Stomach smooth muscle (tissue), 2 donors: Measurements from ENCODE around the gene GLRX3.

Source experiments
- H3K27ac ChIP-seq: one replicate; pipeline ENCODE4 v1.7.0; 2013; ENCODE audit warnings: mild to moderate bottlenecking, low read length, inconsistent platforms
- H3K27me3 ChIP-seq, 2 donors: one replicate each; pipeline ENCODE4 v1.7.0; 2013; ENCODE audit warnings: low read length in 2 of 2; ENCODE audit not compliant: insufficient read depth in 2 of 2, control insufficient read depth in 1 of 2
- H3K36me3 ChIP-seq, 2 donors: one replicate each; pipeline ENCODE4 v1.7.0; 2013; ENCODE audit warnings: low read length in 2 of 2; ENCODE audit not compliant: control insufficient read depth in 2 of 2, insufficient read depth in 2 of 2
- H3K4me1 ChIP-seq: one replicate; pipeline ENCODE4 v1.7.0; 2013; ENCODE audit warnings: low read length; ENCODE audit not compliant: control insufficient read depth, insufficient read depth
- H3K4me3 ChIP-seq, 2 donors: one replicate each; pipeline ENCODE4 v1.7.0; 2013; ENCODE audit warnings: low read length in 2 of 2
- H3K9ac ChIP-seq, 2 donors: one replicate each; pipeline ENCODE4 v1.7.0; 2013; ENCODE audit warnings: low read length in 2 of 2, mild to moderate bottlenecking in 1 of 2
- H3K9me3 ChIP-seq, 2 donors: one replicate each; pipeline ENCODE4 v1.7.0; 2013; ENCODE audit warnings: low read length in 2 of 2; ENCODE audit not compliant: control insufficient read depth in 2 of 2
- donor health status: healthy.
- donor health status: Pancreatic carcinoma.

The GLRX3 gene

GRCh38 chr10:130222381-130222780 lies 86.2 kb downstream of the GLRX3 start:
- H3K36me3 ChIP-seq = no peaks in the 10 kb centered on the region
- H3K9ac ChIP-seq = no peak overlapping the region
- no peaks in the 10 kb centered on the region for H3K4me1 ChIP-seq
- H3K27me3 ChIP-seq = peaks cover 0 to 2% of the 10 kb centered on the region in 2 donors
- H3K4me3 ChIP-seq = no peak overlapping the region
- H3K9me3 ChIP-seq = peaks cover 4 to 5% of the 10 kb centered on the region in 2 donors
- H3K27ac ChIP-seq = no peak overlapping the region

GRCh38 chr10:130224228-130224627 lies 88.0 kb downstream of the GLRX3 start:
- H3K27ac ChIP-seq = no peak overlapping the region
- no peak overlapping the region for H3K9ac ChIP-seq
- H3K4me1 ChIP-seq = no peaks in the 10 kb centered on the region
- no peaks in the 10 kb centered on the region for H3K36me3 ChIP-seq
- no peak overlapping the region for H3K4me3 ChIP-seq
- H3K9me3 ChIP-seq = peaks cover 8 to 9% of the 10 kb centered on the region in 2 donors
- peaks cover 0 to 2% of the 10 kb centered on the region in 2 donors for H3K27me3 ChIP-seq

GRCh38 chr10:130226012-130226411 lies 89.8 kb downstream of the GLRX3 start:
- Histone ChIP-seq H3K36me3 (no peaks in the 10 kb centered on the region), H3K27me3 (peaks cover 0 to 2% of the 10 kb centered on the region in 2 donors), H3K9me3 (peaks cover 9 to 12% of the 10 kb centered on the region in 2 donors)

GRCh38 chr10:130227883-130228282 lies 91.7 kb downstream of the GLRX3 start:
- H3K36me3 ChIP-seq = no peaks in the 10 kb centered on the region
- no peak overlapping the region for H3K9ac ChIP-seq
- no peaks in the 10 kb centered on the region for H3K4me1 ChIP-seq

More at GRCh38 chr10:130226012-130226411, 89.8 kb downstream of the GLRX3 start:
- H3K9ac ChIP-seq = no peak overlapping the region
- no peak overlapping the region for H3K4me3 ChIP-seq
- H3K4me1 ChIP-seq = no peaks in the 10 kb centered on the region
- H3K27ac ChIP-seq = no peak overlapping the region

More at GRCh38 chr10:130227883-130228282, 91.7 kb downstream of the GLRX3 start:
- Histone ChIP-seq H3K27ac (no peak overlapping the region), H3K27me3 (no peaks in the 10 kb centered on the region), H3K9me3 (peaks cover 9 to 12% of the 10 kb centered on the region in 2 donors), H3K4me3 (no peak overlapping the region)
